Measurements from ENCODE around the gene PPP1R37.

DNA sequence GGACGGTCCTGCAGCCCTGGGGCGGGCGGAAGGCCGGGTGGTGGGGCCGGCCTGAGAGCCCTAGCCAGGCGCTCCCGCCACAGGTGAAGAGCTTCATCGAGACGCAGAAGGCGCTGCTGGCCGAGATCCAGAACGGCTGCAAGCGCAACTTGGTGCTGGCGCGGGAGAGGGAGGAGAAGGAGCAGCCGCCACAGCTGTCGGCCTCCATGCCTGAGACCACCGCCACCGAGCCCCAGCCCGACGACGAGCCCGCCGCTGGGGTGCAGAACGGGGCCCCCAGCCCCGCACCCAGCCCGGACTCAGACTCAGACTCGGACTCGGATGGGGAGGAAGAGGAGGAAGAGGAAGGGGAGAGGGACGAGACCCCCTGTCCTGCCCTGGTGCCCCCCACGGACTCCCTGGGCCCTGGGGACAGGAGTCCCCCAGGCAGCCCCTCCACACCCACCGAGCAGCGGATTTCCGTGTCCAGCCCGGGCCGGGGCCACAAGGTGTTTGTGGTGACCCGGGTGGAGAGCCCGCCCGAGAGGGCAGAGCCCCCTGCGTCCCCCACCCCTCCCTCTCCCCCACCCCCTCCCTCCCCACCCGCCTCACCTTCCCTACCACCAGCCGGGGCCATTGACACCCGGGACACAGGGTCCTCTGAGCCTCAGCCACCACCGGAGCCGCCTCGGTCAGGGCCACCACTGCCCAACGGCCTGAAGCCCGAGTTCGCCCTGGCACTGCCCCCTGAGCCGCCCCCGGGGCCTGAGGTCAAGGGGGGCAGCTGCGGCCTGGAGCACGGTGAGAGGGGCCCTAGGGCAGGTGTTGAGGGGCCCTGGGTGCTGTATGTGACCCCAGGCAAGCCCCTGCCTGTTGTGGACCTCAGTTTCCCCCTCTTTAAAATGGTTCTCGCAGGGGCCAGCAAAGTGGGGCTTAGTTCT, 52.6 kb downstream of the PPP1R37 start:
- TF ChIP-seq JUND (IDR thresholded peaks at IDR 0.05) (no peak), REST (IDR thresholded peaks at IDR 0.05) (no peak), MAX (IDR thresholded peaks at IDR 0.05) (no peak), NR2F2 (IDR thresholded peaks at IDR 0.05) (no peak), TAF1 (conservative IDR thresholded peaks at IDR 0.05) (no peak), GABPA (IDR thresholded peaks at IDR 0.05 in 1 of 2, conservative IDR thresholded peaks at IDR 0.05 in 1 of 2) (no peak)
- TF ChIP-seq, protein P1, sequence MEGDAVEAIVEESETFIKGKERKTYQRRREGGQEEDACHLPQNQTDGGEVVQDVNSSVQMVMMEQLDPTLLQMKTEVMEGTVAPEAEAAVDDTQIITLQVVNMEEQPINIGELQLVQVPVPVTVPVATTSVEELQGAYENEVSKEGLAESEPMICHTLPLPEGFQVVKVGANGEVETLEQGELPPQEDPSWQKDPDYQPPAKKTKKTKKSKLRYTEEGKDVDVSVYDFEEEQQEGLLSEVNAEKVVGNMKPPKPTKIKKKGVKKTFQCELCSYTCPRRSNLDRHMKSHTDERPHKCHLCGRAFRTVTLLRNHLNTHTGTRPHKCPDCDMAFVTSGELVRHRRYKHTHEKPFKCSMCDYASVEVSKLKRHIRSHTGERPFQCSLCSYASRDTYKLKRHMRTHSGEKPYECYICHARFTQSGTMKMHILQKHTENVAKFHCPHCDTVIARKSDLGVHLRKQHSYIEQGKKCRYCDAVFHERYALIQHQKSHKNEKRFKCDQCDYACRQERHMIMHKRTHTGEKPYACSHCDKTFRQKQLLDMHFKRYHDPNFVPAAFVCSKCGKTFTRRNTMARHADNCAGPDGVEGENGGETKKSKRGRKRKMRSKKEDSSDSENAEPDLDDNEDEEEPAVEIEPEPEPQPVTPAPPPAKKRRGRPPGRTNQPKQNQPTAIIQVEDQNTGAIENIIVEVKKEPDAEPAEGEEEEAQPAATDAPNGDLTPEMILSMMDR (IDR thresholded peaks at IDR 0.05; ENCODE audit: low read depth, low read length, missing input control): no peak
